SK-N-MC (cell line): ENCODE measurements around the gene ATP8B1.

Experiments used
- EZH2 ChIP-seq: fragments of 200-600 bp; sonication (generic); IDR thresholded peaks from one replicate; pipeline ENCODE4 v1.6.1; 2017; ENCODE audit warnings: antibody characterized with exemption
- FOXP2 ChIP-seq: optimal IDR thresholded peaks from 2 replicates; pipeline ENCODE3; 2011; ENCODE audit warnings: mild to moderate bottlenecking, moderate library complexity; ENCODE audit not compliant: insufficient read depth; ENCODE audit errors: extremely low read length, control extremely low read depth
- POLR2AphosphoS5 ChIP-seq: IDR thresholded peaks from 2 replicates; pipeline ENCODE4 v1.6.1; 2012; ENCODE audit warnings: mild to moderate bottlenecking, low read depth, low read length, borderline replicate concordance

- TF ChIP-seq POLR2AphosphoS5, result no peak
- TF ChIP-seq EZH2, result no peak
- TF ChIP-seq FOXP2, result no peak
Measured at GRCh38 chr18:57644540-57644939, 158.6 kb downstream of the ATP8B1 start.
